ENCODE results near the gene PDZRN4.

GRCh38 chr12:41453409-41453808 is 265.3 kb downstream of the PDZRN4 start:
- TF ChIP-seq CTCF (IDR thresholded peaks at IDR 0.05) (no peak), POLR2A (IDR thresholded peaks at IDR 0.05) (no peak)
